Loucy (cell line): Measurements from ENCODE around the gene RAB5IF.

Experiments
- H2AFZ ChIP-seq: fragments of 200-600 bp; sonication (generic); 2 replicates; pipeline ENCODE4 v1.6.0; 2016; ENCODE audit warnings: antibody characterized with exemption, mild to moderate bottlenecking, low read length, moderate library complexity
- H3F3A ChIP-seq: fragments of 200-600 bp; 2 replicates; pipeline ENCODE4 v1.6.0; 2016; ENCODE audit warnings: antibody characterized with exemption, low read depth, mild to moderate bottlenecking
- H3K27me3 ChIP-seq: fragments of 200-600 bp; sonication (generic); 2 replicates; pipeline ENCODE4 v1.6.1; 2014; ENCODE audit warnings: low read length, mild to moderate bottlenecking; ENCODE audit not compliant: insufficient read depth, poor library complexity, severe bottlenecking
- H3K36me3 ChIP-seq: fragments of 200-600 bp; sonication (generic); 2 replicates; pipeline ENCODE4 v1.6.1; 2016; ENCODE audit warnings: low read length; ENCODE audit not compliant: insufficient read depth
- H3K4me1 ChIP-seq: fragments of 200-600 bp; sonication (generic); 2 replicates; pipeline ENCODE4 v1.5.1; 2014; ENCODE audit warnings: low read length, mild to moderate bottlenecking; ENCODE audit not compliant: insufficient read depth, poor library complexity, severe bottlenecking
- H3K4me2 ChIP-seq: fragments of 200-600 bp; sonication (generic); 2 replicates; pipeline ENCODE4 v1.6.0; 2014; ENCODE audit warnings: antibody characterized with exemption, low read length, low read depth, mild to moderate bottlenecking; ENCODE audit not compliant: poor library complexity, severe bottlenecking
- H3K4me3 ChIP-seq: fragments of 200-600 bp; sonication (generic); 2 replicates; pipeline ENCODE4 v1.5.1; 2014; ENCODE audit warnings: low read length, mild to moderate bottlenecking, mixed read lengths; ENCODE audit not compliant: poor library complexity, severe bottlenecking
- H3K79me2 ChIP-seq: fragments of 200-600 bp; sonication (generic); 2 replicates; pipeline ENCODE4 v1.6.1; 2014; ENCODE audit warnings: low read length; ENCODE audit not compliant: insufficient read depth
- H3K9ac ChIP-seq: fragments of 200-600 bp; sonication (generic); 2 replicates; pipeline ENCODE4 v1.6.0; 2014; ENCODE audit warnings: mild to moderate bottlenecking, low read depth, low read length, moderate library complexity; ENCODE audit not compliant: poor library complexity, severe bottlenecking
- H3K9me2 ChIP-seq: fragments of 200-600 bp; sonication (generic); replicated peaks from 2 replicates; pipeline ENCODE4 v1.6.1; 2016; ENCODE audit warnings: low read depth, low read length, mixed read lengths
- H3K9me3 ChIP-seq: fragments of 200-600 bp; sonication (generic); 2 replicates; pipeline ENCODE4 v1.6.1; 2014; ENCODE audit warnings: mild to moderate bottlenecking, antibody characterized with exemption, low read length, low read depth; ENCODE audit not compliant: insufficient read depth
- H4K20me1 ChIP-seq: fragments of 200-600 bp; sonication (generic); 2 replicates; pipeline ENCODE4 v1.6.0; 2014; ENCODE audit warnings: antibody characterized with exemption, low read length, mild to moderate bottlenecking; ENCODE audit not compliant: insufficient read depth, poor library complexity, severe bottlenecking
- CTCF ChIP-seq: fragments of 200-600 bp; sonication (generic); conservative IDR thresholded peaks from 2 replicates; pipeline ENCODE4 v1.5.1; 2014; ENCODE audit warnings: mild to moderate bottlenecking, antibody characterized with exemption, low read length
- EZH2phosphoT487 ChIP-seq: fragments of 200-600 bp; IDR thresholded peaks from 2 replicates; pipeline ENCODE4 v1.6.1; 2018; ENCODE audit warnings: antibody characterized with exemption, mild to moderate bottlenecking, moderate library complexity, borderline replicate concordance

RAB5IF gene

GRCh38 chr20:36591854-36592641 is 13.5 kb upstream of the RAB5IF start:
- Histone ChIP-seq H3K27me3 (no peaks in the 10 kb centered on the region), H2AFZ (no peak overlapping the region), H4K20me1 (no peaks in the 10 kb centered on the region), H3K9ac (no peak overlapping the region), H3K4me1 (peaks cover 4% of the 10 kb centered on the region), H3K4me2 (no peak overlapping the region), H3K9me2 (no peaks in the 10 kb centered on the region), H3K4me3 (no peak overlapping the region), H3K79me2 (no peaks in the 10 kb centered on the region), H3K9me3 (no peaks in the 10 kb centered on the region), H3K36me3 (peaks cover 12% of the 10 kb centered on the region; the same call in 1 of the 2 replicates), H3F3A (0 out of 2 replicates have a peak, but pooled peaks cover 3% of the 10 kb centered on the region)
- TF ChIP-seq CTCF, result peak; percentile 38
- TF ChIP-seq EZH2phosphoT487, result no peak

- no peak overlapping the region for H3K4me2 ChIP-seq
These were observed 12.1 kb upstream of the RAB5IF start for GRCh38 chr20:36593347-36593929.

DNA sequence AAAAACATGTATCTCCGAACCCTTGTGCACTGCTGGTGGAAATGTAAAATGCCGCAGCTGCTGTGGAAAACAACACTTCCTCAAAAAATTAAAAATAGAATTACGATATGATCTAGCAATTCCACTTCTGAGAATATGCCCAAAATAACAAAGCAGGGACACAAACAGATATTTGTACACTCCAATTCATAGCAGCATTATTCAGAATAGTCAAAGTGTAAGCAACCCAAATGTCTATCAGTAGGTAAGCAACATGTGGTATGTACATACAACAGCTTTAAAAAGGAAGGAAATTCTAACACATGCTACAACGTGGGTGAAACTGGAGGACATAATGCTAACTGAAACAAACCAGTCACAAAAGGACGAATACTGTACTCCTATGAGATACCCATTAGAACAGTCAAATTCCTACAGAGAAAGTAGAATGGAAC is 5.7 kb upstream of the RAB5IF start:
- H3K79me2 ChIP-seq, result no peaks in the 10 kb centered on the region
- H2AFZ ChIP-seq, result no peak overlapping the region
- H3K4me2 ChIP-seq, result no peak overlapping the region
- no peak for TF ChIP-seq CTCF
- TF ChIP-seq EZH2phosphoT487, result no peak
- H3K27me3 ChIP-seq, result no peaks in the 10 kb centered on the region
- no peak overlapping the region for H3K9ac ChIP-seq
- H3F3A ChIP-seq, result no peaks in the 10 kb centered on the region
- peaks cover 10% of the 10 kb centered on the region for H3K4me1 ChIP-seq
- no peaks in the 10 kb centered on the region for H3K9me3 ChIP-seq
- no peaks in the 10 kb centered on the region for H3K9me2 ChIP-seq
- H3K36me3 ChIP-seq, result no peaks in the 10 kb centered on the region
- H4K20me1 ChIP-seq, result no peaks in the 10 kb centered on the region
- no peak overlapping the region for H3K4me3 ChIP-seq

More at GRCh38 chr20:36593347-36593929, 12.1 kb upstream of the RAB5IF start:
- no peak overlapping the region for H3K4me3 ChIP-seq
- H2AFZ ChIP-seq, result no peak overlapping the region
- no peaks in the 10 kb centered on the region for H3K79me2 ChIP-seq
- no peaks in the 10 kb centered on the region for H4K20me1 ChIP-seq
- peaks cover 4% of the 10 kb centered on the region for H3K4me1 ChIP-seq
- H3K9ac ChIP-seq, result no peak overlapping the region
- H3K36me3 ChIP-seq, result peaks cover 12% of the 10 kb centered on the region; the same call in 1 of the 2 replicates
- no peaks in the 10 kb centered on the region for H3K9me3 ChIP-seq
- TF ChIP-seq EZH2phosphoT487 (no peak), CTCF (no peak)
- 0 out of 2 replicates have a peak, but pooled peaks cover 3% of the 10 kb centered on the region for H3F3A ChIP-seq
- H3K27me3 ChIP-seq, result no peaks in the 10 kb centered on the region
- H3K9me2 ChIP-seq, result no peaks in the 10 kb centered on the region
